GM19455 (cell line): ENCODE results near the gene CABP1.
"Not testable (repeated sequence)": the region's sequence is repeated elsewhere in the genome, so short reads cannot be mapped to it uniquely, and the experiment has no call there.

Source experiments
- ATAC-seq: cut with Tn5 transposase; IDR thresholded peaks from one replicate; pipeline ENCODE4 v1.9.1; 2021; ENCODE audit not compliant: unreplicated experiment

The CABP1 gene

GRCh38 chr12:120666571-120667390 lies 26.4 kb downstream of the CABP1 start:
- no peak for ATAC-seq

- ATAC-seq = no peak
Measured at GRCh38 chr12:120668091-120668867, 27.9 kb downstream of the CABP1 start.

- peak; percentile 58 for ATAC-seq
Measured at GRCh38 chr12:120668868-120669840, 28.7 kb downstream of the CABP1 start.

- ATAC-seq = not testable (repeated sequence)
Measured at GRCh38 chr12:120670237-120670636, 29.8 kb downstream of the CABP1 start.

- no peak for ATAC-seq
Measured at GRCh38 chr12:120670667-120671066, 30.2 kb downstream of the CABP1 start.

GRCh38 chr12:120674097-120674636 lies 33.7 kb downstream of the CABP1 start:
- no peak for ATAC-seq

- ATAC-seq = no peak
Measured at GRCh38 chr12:120677765-120678473, 37.5 kb downstream of the CABP1 start.

GRCh38 chr12:120678572-120678971 lies 38.1 kb downstream of the CABP1 start:
- ATAC-seq = no peak

- no peak for ATAC-seq
Measured at GRCh38 chr12:120680165-120680738, 39.8 kb downstream of the CABP1 start.

GRCh38 chr12:120684523-120684932 lies 44.1 kb downstream of the CABP1 start:
- ATAC-seq = peak; percentile 3

- ATAC-seq = no peak
Measured at GRCh38 chr12:120685522-120685921, 45.1 kb downstream of the CABP1 start.

GRCh38 chr12:120686151-120686689 lies 45.8 kb downstream of the CABP1 start:
- peak; percentile 67 for ATAC-seq

- peak; percentile 61 for ATAC-seq
Measured at GRCh38 chr12:120686690-120687577, 46.5 kb downstream of the CABP1 start, which contains the start of gene MLEC. Gene MLEC, plus strand, starts transcription at chr12:120687149. Its CDS starts 148 bp downstream, at chr12:120687297.

- no peak for ATAC-seq
Measured at GRCh38 chr12:120687578-120688289, 47.3 kb downstream of the CABP1 start.

- ATAC-seq = no peak
Measured at GRCh38 chr12:120688527-120689071, 48.2 kb downstream of the CABP1 start.

- ATAC-seq = no peak
Measured at GRCh38 chr12:120689397-120690082, 49.1 kb downstream of the CABP1 start.

GRCh38 chr12:120690083-120690450 lies 49.6 kb downstream of the CABP1 start:
- no peak for ATAC-seq
